Activated T-helper 1 cell treated with anti-CD3 and anti-CD28 coated beads, Interleukin-12 subunit alpha, Interleukin-12 subunit beta, Interleukin-2, Interleukin-4 antibody, amounts not matched to agents 30 ng/mL and 10 ng/mL and 1 ng/mL, durations not matched to agents 14 hours and 24 hours and 36 hours (primary cell): ENCODE data around the gene INMT. TPM values are rescaled to one million over a fixed set of nuclear protein-coding genes. Genes with fewer than 3 reads are reported as not detected.

Experiments used
- DNase-seq: peaks from one replicate; pipeline ENCODE4 v3.0.0; 2021; ENCODE audit warnings: low spot score
- H3K27ac Mint-ChIP-seq: one replicate; pipeline ENCODE4 v1.8.0; 2021; ENCODE audit warnings: mild to moderate bottlenecking, mixed read lengths
- H3K27me3 Mint-ChIP-seq: one replicate; pipeline ENCODE4 v1.8.0; 2022; ENCODE audit warnings: mild to moderate bottlenecking, moderate library complexity, mixed read lengths; ENCODE audit not compliant: insufficient read depth
- H3K36me3 Mint-ChIP-seq: one replicate; pipeline ENCODE4 v1.8.0; 2021; ENCODE audit warnings: low read depth, mixed read lengths
- H3K4me1 Mint-ChIP-seq: one replicate; pipeline ENCODE4 v1.8.0; 2021; ENCODE audit warnings: low read depth, mixed read lengths
- H3K4me3 Mint-ChIP-seq: one replicate; pipeline ENCODE4 v1.8.0; 2021; ENCODE audit warnings: mild to moderate bottlenecking, moderate library complexity, mixed read lengths
- H3K9me3 Mint-ChIP-seq: one replicate; pipeline ENCODE4 v1.8.0; 2021; ENCODE audit warnings: mixed read lengths
- intact Hi-C: fragments of 100-400 bp; cut with micrococcal nuclease; formaldehyde crosslinking; loops from one replicate; pipeline ENCODE4 v1.15.1; 2024
- total RNA-seq: library from RNA; stranded (reverse); gene quantifications from 2 replicates; pipeline ENCODE4 v1.2.3, GENCODE V29; 2022

The INMT gene
- total RNA-seq, 1 donor from 2014 or later, result 0.23 TPM

- Mint-ChIP-seq H3K4me1 (peaks cover 14% of the 10 kb centered on the region), H3K9me3 (no peaks in the 10 kb centered on the region), H3K4me3 (no peak overlapping the region), H3K27ac (no peak overlapping the region), H3K27me3 (peaks cover 4% of the 10 kb centered on the region), H3K36me3 (no peaks in the 10 kb centered on the region)
- intact Hi-C loops, result loop anchor here (10.0 kb wide), 1 partner anchor 469 kb away; no protein-coding TSS in a partner anchor
- no peak for DNase-seq
Observed at GRCh38 chr7:30744075-30744417, 7.9 kb upstream of the INMT start.

- Mint-ChIP-seq H3K4me3 (no peak overlapping the region), H3K36me3 (no peaks in the 10 kb centered on the region), H3K9me3 (no peaks in the 10 kb centered on the region), H3K27me3 (peaks cover 4% of the 10 kb centered on the region), H3K4me1 (peaks cover 11% of the 10 kb centered on the region), H3K27ac (no peak overlapping the region)
- no peak for DNase-seq
- intact Hi-C loops, result loop anchor here (10.0 kb wide), 1 partner anchor 471 kb away; no protein-coding TSS in a partner anchor
Observed at GRCh38 chr7:30745261-30745941, 6.5 kb upstream of the INMT start.

DNA sequence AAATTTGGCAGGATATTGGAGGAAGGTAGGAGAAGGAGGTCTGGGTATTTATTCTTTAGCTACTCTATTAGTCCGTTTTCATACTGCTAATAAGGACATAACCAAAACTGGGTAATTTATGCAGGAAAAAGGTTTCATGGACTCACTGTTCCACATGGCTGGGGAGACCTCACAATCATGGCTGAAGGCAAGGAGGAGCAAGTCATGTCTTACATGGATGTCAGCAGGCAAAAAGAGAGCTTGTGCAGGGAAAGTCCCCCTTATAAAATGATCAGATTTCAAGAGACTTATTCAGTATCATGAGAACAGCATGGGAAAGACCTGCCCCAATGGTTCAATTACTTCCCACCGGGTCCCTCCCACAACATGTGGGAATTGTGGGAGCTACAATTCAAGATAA lies 1.9 kb upstream of the INMT start:
- H3K36me3 Mint-ChIP-seq, result no peaks in the 10 kb centered on the region
- no peaks in the 10 kb centered on the region for H3K4me1 Mint-ChIP-seq
- intact Hi-C loops, result no loop called here
- H3K27ac Mint-ChIP-seq, result no peak overlapping the region
- H3K27me3 Mint-ChIP-seq, result no peaks in the 10 kb centered on the region
- no peak for DNase-seq
- no peak overlapping the region for H3K4me3 Mint-ChIP-seq
- H3K9me3 Mint-ChIP-seq, result no peaks in the 10 kb centered on the region

- no peaks in the 10 kb centered on the region for H3K9me3 Mint-ChIP-seq
- no peak for DNase-seq
- no peaks in the 10 kb centered on the region for H3K36me3 Mint-ChIP-seq
- H3K27me3 Mint-ChIP-seq, result no peaks in the 10 kb centered on the region
- H3K27ac Mint-ChIP-seq, result no peak overlapping the region
- intact Hi-C loops, result no loop called here
- no peak overlapping the region for H3K4me3 Mint-ChIP-seq
- H3K4me1 Mint-ChIP-seq, result no peaks in the 10 kb centered on the region
Observed at GRCh38 chr7:30750683-30751650, 968 bp upstream of the INMT start.

DNA sequence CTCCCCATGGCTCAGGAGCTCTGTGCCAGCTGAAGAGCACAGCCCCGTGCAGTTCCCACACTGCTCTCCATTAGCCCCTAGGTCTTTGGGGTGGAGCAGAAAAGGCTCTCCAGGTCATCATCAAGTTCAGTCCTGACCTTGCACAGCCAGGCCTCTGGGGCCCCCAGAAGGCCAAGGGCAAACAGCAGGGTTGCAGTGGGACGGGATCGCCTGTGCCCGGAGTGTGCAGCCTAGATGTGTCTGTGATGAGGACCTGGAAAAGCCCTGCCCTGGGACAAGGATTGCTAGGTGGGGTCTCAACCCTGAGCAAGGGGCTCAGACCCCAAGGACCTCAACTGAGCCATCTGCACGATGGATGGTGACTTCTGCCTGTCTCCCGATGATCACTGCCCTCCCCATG lies 549 bp downstream of the INMT start:
- H3K9me3 Mint-ChIP-seq, result no peaks in the 10 kb centered on the region
- no peak overlapping the region for H3K27ac Mint-ChIP-seq
- intact Hi-C loops, result no loop called here
- no peak overlapping the region for H3K4me3 Mint-ChIP-seq
- peaks cover 2% of the 10 kb centered on the region for H3K27me3 Mint-ChIP-seq
- no peaks in the 10 kb centered on the region for H3K4me1 Mint-ChIP-seq
- no peaks in the 10 kb centered on the region for H3K36me3 Mint-ChIP-seq
- no peak for DNase-seq

DNA sequence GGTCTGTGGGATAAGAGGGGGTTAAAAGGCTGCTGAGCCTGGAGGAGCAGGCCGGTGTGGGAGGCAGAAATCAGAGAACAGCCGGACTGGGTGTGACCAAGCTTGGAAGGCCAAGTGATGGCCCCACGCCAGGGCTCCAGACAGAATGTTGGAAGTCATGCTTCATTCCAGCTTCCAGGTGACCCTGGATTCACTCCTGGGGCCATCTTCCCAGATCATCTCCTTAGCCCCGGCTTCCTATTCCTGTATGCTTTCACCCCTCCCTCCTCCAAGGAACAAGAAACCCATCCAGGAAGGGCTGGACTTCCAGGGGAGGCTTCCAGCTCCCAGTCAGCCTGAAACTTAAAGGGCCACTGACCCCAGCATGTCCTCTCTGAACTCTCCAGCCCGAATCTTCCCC lies 1.0 kb downstream of the INMT start:
- Mint-ChIP-seq H3K27ac (no peak overlapping the region), H3K27me3 (peaks cover 5% of the 10 kb centered on the region), H3K36me3 (no peaks in the 10 kb centered on the region), H3K4me3 (no peak overlapping the region), H3K9me3 (no peaks in the 10 kb centered on the region), H3K4me1 (no peaks in the 10 kb centered on the region)
- no peak for DNase-seq
- intact Hi-C loops, result no loop called here

GRCh38 chr7:30754315-30754877 lies 2.5 kb downstream of the INMT start:
- Mint-ChIP-seq H3K9me3 (no peaks in the 10 kb centered on the region), H3K4me1 (no peaks in the 10 kb centered on the region)

GRCh38 chr7:30755384-30756154 lies 3.6 kb downstream of the INMT start:
- Mint-ChIP-seq H3K4me1 (no peaks in the 10 kb centered on the region), H3K27me3 (peaks cover 6% of the 10 kb centered on the region), H3K36me3 (no peaks in the 10 kb centered on the region), H3K4me3 (no peak overlapping the region), H3K9me3 (no peaks in the 10 kb centered on the region), H3K27ac (no peak overlapping the region)
- intact Hi-C loops, result no loop called here
- no peak for DNase-seq

More at GRCh38 chr7:30754315-30754877, 2.5 kb downstream of the INMT start:
- intact Hi-C loops, result no loop called here
- H3K27me3 Mint-ChIP-seq, result peaks cover 5% of the 10 kb centered on the region
- DNase-seq, result no peak
- H3K36me3 Mint-ChIP-seq, result no peaks in the 10 kb centered on the region
- no peak overlapping the region for H3K27ac Mint-ChIP-seq
- no peak overlapping the region for H3K4me3 Mint-ChIP-seq

- no peak overlapping the region for H3K4me3 Mint-ChIP-seq
- H3K27ac Mint-ChIP-seq, result no peak overlapping the region
- intact Hi-C loops, result no loop called here
- DNase-seq, result no peak
- H3K36me3 Mint-ChIP-seq, result no peaks in the 10 kb centered on the region
- H3K9me3 Mint-ChIP-seq, result no peaks in the 10 kb centered on the region
- H3K4me1 Mint-ChIP-seq, result no peaks in the 10 kb centered on the region
- peaks cover 16% of the 10 kb centered on the region for H3K27me3 Mint-ChIP-seq
Observed at GRCh38 chr7:30757342-30757692, 5.4 kb downstream of the INMT start.

DNA sequence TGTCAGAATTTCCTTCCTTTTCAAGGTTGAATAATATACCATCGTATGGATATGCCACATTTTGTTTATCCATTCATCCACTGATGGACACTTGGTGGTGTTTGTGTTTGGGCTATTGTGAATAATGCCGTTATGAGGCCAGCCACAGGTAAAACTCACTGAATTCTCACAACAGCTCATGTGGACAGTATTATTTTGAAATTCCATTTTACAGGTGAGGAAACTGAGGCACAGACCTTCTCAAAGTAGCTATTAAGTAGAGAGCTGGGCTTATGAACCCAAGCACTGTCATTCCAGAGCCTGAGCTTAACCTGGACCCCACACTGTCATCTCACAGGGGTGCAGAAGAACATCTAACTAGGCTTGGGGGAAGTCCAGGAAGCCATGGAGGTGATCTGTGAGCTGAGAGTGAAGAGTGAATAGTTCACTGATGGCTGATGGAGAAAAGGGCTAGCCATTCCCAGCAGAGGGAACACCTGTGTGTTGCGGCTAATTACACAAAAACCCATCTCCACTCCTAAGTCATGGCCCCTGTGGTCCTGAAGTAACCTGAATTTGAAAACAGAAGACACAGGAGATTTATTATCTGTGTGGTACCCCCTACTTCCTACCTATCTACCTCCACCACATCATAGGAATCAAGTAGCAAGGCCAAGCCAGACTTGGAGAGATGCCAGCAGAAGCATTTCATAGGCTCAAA lies 8.7 kb downstream of the INMT start:
- H3K27ac Mint-ChIP-seq, result no peak overlapping the region
- H3K27me3 Mint-ChIP-seq, result peaks cover 22% of the 10 kb centered on the region
- H3K9me3 Mint-ChIP-seq, result no peaks in the 10 kb centered on the region
- H3K4me3 Mint-ChIP-seq, result no peak overlapping the region
- no peaks in the 10 kb centered on the region for H3K4me1 Mint-ChIP-seq
- DNase-seq, result no peak
- H3K36me3 Mint-ChIP-seq, result no peaks in the 10 kb centered on the region
- intact Hi-C loops, result no loop called here

GRCh38 chr7:30761214-30762156 lies 9.6 kb downstream of the INMT start:
- Mint-ChIP-seq H3K4me1 (no peaks in the 10 kb centered on the region), H3K27me3 (peaks cover 22% of the 10 kb centered on the region), H3K36me3 (no peaks in the 10 kb centered on the region), H3K27ac (no peak overlapping the region), H3K9me3 (no peaks in the 10 kb centered on the region), H3K4me3 (no peak overlapping the region)
- intact Hi-C loops, result no loop called here
- DNase-seq, result no peak
